ENCODE results near the gene HSPA1B. TPM values are rescaled to one million over a fixed set of nuclear protein-coding genes. Genes with fewer than 3 reads are reported as not detected.

The HSPA1B gene
- total RNA-seq, 1 experiment from 2014 or later, result 147 TPM

GRCh38 chr6:31874084-31874670, 46.6 kb downstream of the HSPA1B start:
- Histone ChIP-seq H3K4me1 (ENCODE audit: control insufficient read depth, insufficient read depth, low read length) (peaks cover 46% of the 10 kb centered on the region), H3K36me3 (ENCODE audit: control insufficient read depth, insufficient read depth, low read length) (no peaks in the 10 kb centered on the region), H3K9me3 (ENCODE audit: control insufficient read depth, insufficient read depth, low read depth, low read length) (no peaks in the 10 kb centered on the region), H3K27ac (ENCODE audit: low read length) (peak overlapping the region; percentile 24), H3K27me3 (ENCODE audit: control insufficient read depth, insufficient read depth, low read length) (no peaks in the 10 kb centered on the region), H3K4me3 (ENCODE audit: low read depth in 2 of 2, low read length in 2 of 2) (no peak overlapping the region)
- in situ Hi-C loops (cut with HindIII; ENCODE audit: low pct_unique_long_range_greater_than_20kb, low sequenced_read_pairs) (no loop called here), intact Hi-C loops (cut with micrococcal nuclease; ENCODE audit: unreplicated experiment) (no loop called here)
- ATAC-seq, result no peak
- no peak for TF ChIP-seq TCF7L2 (IDR thresholded peaks at IDR 0.05; ENCODE audit: low read depth, low read length)
- no peak for TF ChIP-seq CTCF (IDR thresholded peaks at IDR 0.05)
- no peak for TF ChIP-seq SIN3A (IDR thresholded peaks at IDR 0.05; ENCODE audit: borderline replicate concordance, insufficient read depth, low read depth, low read length)
- no peak for TF ChIP-seq POLR2AphosphoS5 (IDR thresholded peaks at IDR 0.05; ENCODE audit: low read depth, low read length)
- no peak for TF ChIP-seq REST (IDR thresholded peaks at IDR 0.05; ENCODE audit: insufficient read depth in 1 of 2, low read depth in 2 of 2, low read length in 1 of 2)
- ChIA-PET POLR2A (no interaction called here), CTCF (no interaction called here)
- no peak for DNase-seq (ENCODE audit: low read depth, low spot score)
- BruUV-seq (replicated peaks), result no TSS peak

- Histone ChIP-seq H3K4me1 (ENCODE audit: control insufficient read depth, insufficient read depth, low read length) (peaks cover 45% of the 10 kb centered on the region), H3K27me3 (ENCODE audit: control insufficient read depth, insufficient read depth, low read length) (no peaks in the 10 kb centered on the region), H3K9me3 (ENCODE audit: control insufficient read depth, insufficient read depth, low read depth, low read length) (no peaks in the 10 kb centered on the region), H3K4me3 (ENCODE audit: low read depth in 2 of 2, low read length in 2 of 2) (no peak overlapping the region), H3K27ac (ENCODE audit: low read length) (peak overlapping the region; percentile 67), H3K36me3 (ENCODE audit: control insufficient read depth, insufficient read depth, low read length) (no peaks in the 10 kb centered on the region)
- in situ Hi-C loops (cut with HindIII; ENCODE audit: low pct_unique_long_range_greater_than_20kb, low sequenced_read_pairs), result no loop called here
- POLR2A ChIA-PET, result interaction anchor here (0.6 kb wide), 2 partner anchors 17 to 179 kb away, joined by 3 read pairs; no protein-coding TSS in a partner anchor
- ATAC-seq, result 0 out of 2 replicates have a peak, but pooled peaks have one; percentile 7
- no TSS peak for BruUV-seq (replicated peaks)
- peak; percentile 61 for TF ChIP-seq TCF7L2 (IDR thresholded peaks at IDR 0.05; ENCODE audit: low read depth, low read length)
- TF ChIP-seq SIN3A (IDR thresholded peaks at IDR 0.05; ENCODE audit: borderline replicate concordance, insufficient read depth, low read depth, low read length), result no peak
- intact Hi-C loops (cut with micrococcal nuclease; ENCODE audit: unreplicated experiment), result no loop called here
- CTCF ChIA-PET, result interaction anchor here (0.6 to 1.0 kb wide), 2 partner anchors 24 to 432 kb away, joined by 3 to 9 read pairs; no protein-coding TSS in a partner anchor
- DNase-seq (ENCODE audit: low read depth, low spot score), result no peak
These were observed 47.5 kb downstream of the HSPA1B start for GRCh38 chr6:31874836-31875572.

Measured in Panc1 (cell line).